ENCODE data around the gene ZNF543. TPM values are rescaled to one million over a fixed set of nuclear protein-coding genes. Genes with fewer than 3 reads are reported as not detected.

ZNF543 gene
- total and polyA plus RNA-seq, 9 of the 15 experiments (the other 6 are each of a cell fraction or from before 2014, with no cell fraction given): 0.14 to 5.5 (median 2.4) TPM

DNA sequence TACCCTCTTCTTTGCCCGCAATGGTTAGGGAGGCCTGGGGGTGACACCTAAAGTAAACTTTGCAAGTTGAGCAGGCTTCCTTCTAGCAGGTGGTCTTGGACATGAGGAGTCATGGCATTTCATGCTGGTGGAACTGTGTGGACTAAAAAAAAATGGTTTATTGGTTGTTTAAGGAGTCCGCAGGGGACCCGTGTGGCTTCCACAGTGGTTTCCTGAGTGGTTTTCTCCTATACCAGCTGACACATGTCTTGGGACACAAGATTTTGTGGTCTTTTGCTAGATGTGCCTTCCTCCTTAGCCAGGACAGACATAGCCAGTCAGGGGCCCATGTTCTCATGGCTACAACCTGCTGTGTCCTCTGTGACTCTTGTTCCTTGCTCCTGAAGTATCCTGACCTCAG lies 1.5 kb downstream of the ZNF543 start (continued):
- TF ChIP-seq, protein P1, sequence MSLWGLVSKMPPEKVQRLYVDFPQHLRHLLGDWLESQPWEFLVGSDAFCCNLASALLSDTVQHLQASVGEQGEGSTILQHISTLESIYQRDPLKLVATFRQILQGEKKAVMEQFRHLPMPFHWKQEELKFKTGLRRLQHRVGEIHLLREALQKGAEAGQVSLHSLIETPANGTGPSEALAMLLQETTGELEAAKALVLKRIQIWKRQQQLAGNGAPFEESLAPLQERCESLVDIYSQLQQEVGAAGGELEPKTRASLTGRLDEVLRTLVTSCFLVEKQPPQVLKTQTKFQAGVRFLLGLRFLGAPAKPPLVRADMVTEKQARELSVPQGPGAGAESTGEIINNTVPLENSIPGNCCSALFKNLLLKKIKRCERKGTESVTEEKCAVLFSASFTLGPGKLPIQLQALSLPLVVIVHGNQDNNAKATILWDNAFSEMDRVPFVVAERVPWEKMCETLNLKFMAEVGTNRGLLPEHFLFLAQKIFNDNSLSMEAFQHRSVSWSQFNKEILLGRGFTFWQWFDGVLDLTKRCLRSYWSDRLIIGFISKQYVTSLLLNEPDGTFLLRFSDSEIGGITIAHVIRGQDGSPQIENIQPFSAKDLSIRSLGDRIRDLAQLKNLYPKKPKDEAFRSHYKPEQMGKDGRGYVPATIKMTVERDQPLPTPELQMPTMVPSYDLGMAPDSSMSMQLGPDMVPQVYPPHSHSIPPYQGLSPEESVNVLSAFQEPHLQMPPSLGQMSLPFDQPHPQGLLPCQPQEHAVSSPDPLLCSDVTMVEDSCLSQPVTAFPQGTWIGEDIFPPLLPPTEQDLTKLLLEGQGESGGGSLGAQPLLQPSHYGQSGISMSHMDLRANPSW (CRISPR knock-in tag; IDR thresholded peaks at IDR 0.05): no peak
- no peak for TF ChIP-seq CCAR2 (IDR thresholded peaks at IDR 0.05; ENCODE audit: low read depth, low read length)
- no peak for TF ChIP-seq ZC3H8 (IDR thresholded peaks at IDR 0.05)
- TF ChIP-seq NCOA6 (IDR thresholded peaks at IDR 0.05): no peak

- no TSS peak for BruUV-seq (replicated peaks)
- peaks cover 24% of the 10 kb centered on the region for H3K79me2 ChIP-seq (ENCODE audit: control insufficient read depth, insufficient read depth, low read length)
- no peak overlapping the region for H3K4me2 ChIP-seq (ENCODE audit: insufficient read depth, low read length)
- H4K20me1 ChIP-seq (replicated peaks; ENCODE audit: control insufficient read depth, insufficient read depth, low read length): no peaks in the 10 kb centered on the region
- H3K9me3 ChIP-seq (replicated peaks; ENCODE audit: control insufficient read depth, insufficient read depth, low read depth, low read length): peaks cover 6% of the 10 kb centered on the region
- no peaks in the 10 kb centered on the region for H3K9me1 ChIP-seq (ENCODE audit: control insufficient read depth, insufficient read depth, low read length)
- FAIRE-seq (no peak), DNase-seq (ENCODE audit: extremely low read depth in 1 of 4, low spot score in 3 of 4) (no peak), ATAC-seq (no peak)
- intact Hi-C loops (cut with micrococcal nuclease): no loop called here
- TF ChIP-seq ZNF445 (CRISPR knock-in tag; IDR thresholded peaks at IDR 0.05; ENCODE audit: low read depth) (no peak), PHF21A (IDR thresholded peaks at IDR 0.05; ENCODE audit: borderline replicate concordance, low read depth) (no peak), RBM25 (IDR thresholded peaks at IDR 0.05; ENCODE audit: low read depth, low read length, severe bottlenecking) (peak; percentile 57), KAT2B (IDR thresholded peaks at IDR 0.05; ENCODE audit: low read depth, low read length) (no peak)
- TF ChIP-seq, protein P2, sequence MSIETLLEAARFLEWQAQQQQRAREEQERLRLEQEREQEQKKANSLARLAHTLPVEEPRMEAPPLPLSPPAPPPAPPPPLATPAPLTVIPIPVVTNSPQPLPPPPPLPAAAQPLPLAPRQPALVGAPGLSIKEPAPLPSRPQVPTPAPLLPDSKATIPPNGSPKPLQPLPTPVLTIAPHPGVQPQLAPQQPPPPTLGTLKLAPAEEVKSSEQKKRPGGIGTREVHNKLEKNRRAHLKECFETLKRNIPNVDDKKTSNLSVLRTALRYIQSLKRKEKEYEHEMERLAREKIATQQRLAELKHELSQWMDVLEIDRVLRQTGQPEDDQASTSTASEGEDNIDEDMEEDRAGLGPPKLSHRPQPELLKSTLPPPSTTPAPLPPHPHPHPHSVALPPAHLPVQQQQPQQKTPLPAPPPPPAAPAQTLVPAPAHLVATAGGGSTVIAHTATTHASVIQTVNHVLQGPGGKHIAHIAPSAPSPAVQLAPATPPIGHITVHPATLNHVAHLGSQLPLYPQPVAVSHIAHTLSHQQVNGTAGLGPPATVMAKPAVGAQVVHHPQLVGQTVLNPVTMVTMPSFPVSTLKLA (conservative IDR thresholded peaks at IDR 0.05): no peak
- H3K9ac ChIP-seq (ENCODE audit: insufficient read depth in 1 of 2, low read depth in 2 of 2, low read length in 2 of 2): no peak overlapping the region
- H3K4me1 ChIP-seq (replicated peaks in 1 of 2; ENCODE audit: control insufficient read depth in 2 of 2, insufficient read depth in 2 of 2, low read length in 2 of 2): peaks cover 5 to 11% of the 10 kb centered on the region in 2 experiments; a peak in 4 of 5 replicates
- POLR2A ChIA-PET: no interaction called here
- H3K4me3 ChIP-seq: no peak overlapping the region
- CTCF ChIA-PET (ENCODE audit: low intra/inter-chr PET ratio): no interaction called here
- in situ Hi-C loops (cut with MboI): no loop called here
- H3K36me3 ChIP-seq (ENCODE audit: control insufficient read depth, insufficient read depth, low read length): peaks cover 53% of the 10 kb centered on the region
- no peak overlapping the region for H2AFZ ChIP-seq (ENCODE audit: low read depth, low read length)
- H3K27me3 ChIP-seq (ENCODE audit: control insufficient read depth in 2 of 2, insufficient read depth in 2 of 2, low read length in 2 of 2): no peaks in the 10 kb centered on the region
- no peak overlapping the region for H3K27ac ChIP-seq (ENCODE audit: extremely low read depth, low read depth, low read length)
Observed at GRCh38 chr19:57324992-57325391, 4.7 kb downstream of the ZNF543 start.
